SK-N-SH treated with all-trans-retinoic acid at 6 μM for 48 hours (cell line): Measurements from ENCODE around the gene LCLAT1.

ENCODE experiments used
- ATAC-seq: fragments of 200-7000 bp; cut with Tn5 transposase; 3 replicates; pipeline ENCODE4 v1.9.1; 2020; ENCODE audit warnings: mild to moderate bottlenecking, moderate library complexity
- ARNTL ChIP-seq: fragments of 450-650 bp; formaldehyde crosslinking; IDR thresholded peaks from 2 replicates; pipeline ENCODE4 v1.5.0; 2020; ENCODE audit warnings: low read depth, mild to moderate bottlenecking, moderate library complexity, borderline replicate concordance
- BACH2 ChIP-seq: fragments of 250-450 bp; sonication (Bioruptor Pico); IDR thresholded peaks from 2 replicates; pipeline ENCODE4 v1.9.0; 2021; ENCODE audit warnings: mild to moderate bottlenecking, borderline replicate concordance
- CSDC2 ChIP-seq: fragments of 250-450 bp; sonication (Bioruptor Pico); IDR thresholded peaks from 2 replicates; pipeline ENCODE4 v1.5.0; 2020; ENCODE audit warnings: mild to moderate bottlenecking, moderate library complexity
- ESRRG ChIP-seq: fragments of 250-450 bp; sonication (Bioruptor Pico); IDR thresholded peaks from 2 replicates; pipeline ENCODE4 v1.6.1; 2021; ENCODE audit warnings: mild to moderate bottlenecking
- GLIS3 ChIP-seq: fragments of 250-450 bp; sonication (Bioruptor Pico); IDR thresholded peaks from 2 replicates; pipeline ENCODE4 v1.5.0; 2020; ENCODE audit warnings: mild to moderate bottlenecking, moderate library complexity
- ISL1 ChIP-seq: fragments of 250-450 bp; sonication (Bioruptor Pico); IDR thresholded peaks from 2 replicates; pipeline ENCODE4 v2.1.2; 2022; ENCODE audit warnings: mild to moderate bottlenecking, moderate library complexity
- OSR1 ChIP-seq: fragments of 250-450 bp; sonication (Bioruptor Pico); IDR thresholded peaks from 2 replicates; pipeline ENCODE4 v1.8.0; 2022; ENCODE audit warnings: moderate library complexity, mild to moderate bottlenecking, inconsistent platforms
- PPARA ChIP-seq: fragments of 250-450 bp; sonication (Bioruptor Pico); IDR thresholded peaks from 2 replicates; pipeline ENCODE4 v1.5.0; 2020; ENCODE audit warnings: mild to moderate bottlenecking, borderline replicate concordance
- RARB ChIP-seq: fragments of 250-450 bp; sonication (Bioruptor Pico); IDR thresholded peaks from 2 replicates; pipeline ENCODE4 v1.8.0; 2021; ENCODE audit warnings: mild to moderate bottlenecking, moderate library complexity
- SNAI2 ChIP-seq: fragments of 250-450 bp; sonication (Bioruptor Pico); IDR thresholded peaks from 2 replicates; pipeline ENCODE4 v1.5.0; 2020; ENCODE audit warnings: mild to moderate bottlenecking, moderate library complexity
- TCF4 ChIP-seq: fragments of 250-450 bp; sonication (Bioruptor Pico); IDR thresholded peaks from 2 replicates; pipeline ENCODE4 v1.8.0; 2021; ENCODE audit warnings: mild to moderate bottlenecking, moderate library complexity, borderline replicate concordance
- TOX ChIP-seq: fragments of 250-450 bp; sonication (Bioruptor Pico); IDR thresholded peaks from 2 replicates; pipeline ENCODE4 v1.8.0; 2021; ENCODE audit warnings: mild to moderate bottlenecking, moderate library complexity, borderline replicate concordance
- ZFP3 ChIP-seq: fragments of 250-450 bp; sonication (Bioruptor Pico); IDR thresholded peaks from 2 replicates; pipeline ENCODE4 v1.5.0; 2020; ENCODE audit warnings: mild to moderate bottlenecking, moderate library complexity
- ZFP30 ChIP-seq: fragments of 450-650 bp; formaldehyde crosslinking; IDR thresholded peaks from 2 replicates; pipeline ENCODE4 v1.5.0; 2022; ENCODE audit warnings: mild to moderate bottlenecking, moderate library complexity
- ZNF565 ChIP-seq: fragments of 450-650 bp; formaldehyde crosslinking; conservative IDR thresholded peaks from 2 replicates; pipeline ENCODE4 v1.5.0; 2020; ENCODE audit warnings: low read depth, mild to moderate bottlenecking, moderate library complexity
- ZNF70 ChIP-seq: fragments of 450-650 bp; formaldehyde crosslinking; IDR thresholded peaks from 2 replicates; pipeline ENCODE4 v1.5.0; 2020; ENCODE audit warnings: mild to moderate bottlenecking, moderate library complexity
- ZNF8 ChIP-seq: fragments of 450-650 bp; formaldehyde crosslinking; IDR thresholded peaks from 2 replicates; pipeline ENCODE4 v1.5.0; 2020; ENCODE audit warnings: mild to moderate bottlenecking, moderate library complexity
- TF ChIP-seq, protein P1 (sequence below): fragments of 250-450 bp; sonication (Bioruptor Pico); IDR thresholded peaks from 2 replicates; pipeline ENCODE4 v1.8.0; 2020; ENCODE audit warnings: mild to moderate bottlenecking, moderate library complexity, borderline replicate concordance
- TF ChIP-seq, protein P2 (sequence below): fragments of 250-450 bp; sonication (Bioruptor Pico); IDR thresholded peaks from 2 replicates; pipeline ENCODE4 v1.5.1; 2021; ENCODE audit warnings: mild to moderate bottlenecking, moderate library complexity
- TF ChIP-seq, protein P3 (sequence below): fragments of 250-450 bp; sonication (Bioruptor Pico); IDR thresholded peaks from 2 replicates; pipeline ENCODE4 v1.5.0; 2020; ENCODE audit warnings: mild to moderate bottlenecking, moderate library complexity
- TF ChIP-seq, protein P4 (sequence below): fragments of 250-450 bp; sonication (Bioruptor Pico); IDR thresholded peaks from 2 replicates; pipeline ENCODE4 v1.8.0; 2021; ENCODE audit warnings: low read depth, mild to moderate bottlenecking, moderate library complexity, borderline replicate concordance

The LCLAT1 gene

DNA sequence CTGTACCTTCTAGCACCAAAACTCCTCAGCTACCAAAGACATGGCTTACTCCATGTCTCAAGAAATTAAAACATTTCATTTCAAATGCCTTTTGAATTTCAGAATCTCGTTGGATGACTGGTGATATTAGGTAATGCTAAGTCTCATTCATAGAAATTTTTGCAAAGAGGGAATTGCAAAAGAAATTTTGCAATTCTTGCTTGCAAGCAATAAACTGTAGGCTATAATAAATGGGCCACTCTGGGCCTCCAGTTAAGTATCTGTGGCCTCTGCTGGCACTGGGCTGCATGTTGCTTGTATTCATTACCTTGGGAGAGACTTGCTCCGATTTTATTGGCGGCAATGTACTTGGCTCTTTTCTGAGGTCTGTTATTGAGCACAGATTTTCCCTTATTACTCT, 2.8 kb upstream of the LCLAT1 start:
- TF ChIP-seq SNAI2 (no peak), BACH2 (no peak)
- ATAC-seq = no peak

DNA sequence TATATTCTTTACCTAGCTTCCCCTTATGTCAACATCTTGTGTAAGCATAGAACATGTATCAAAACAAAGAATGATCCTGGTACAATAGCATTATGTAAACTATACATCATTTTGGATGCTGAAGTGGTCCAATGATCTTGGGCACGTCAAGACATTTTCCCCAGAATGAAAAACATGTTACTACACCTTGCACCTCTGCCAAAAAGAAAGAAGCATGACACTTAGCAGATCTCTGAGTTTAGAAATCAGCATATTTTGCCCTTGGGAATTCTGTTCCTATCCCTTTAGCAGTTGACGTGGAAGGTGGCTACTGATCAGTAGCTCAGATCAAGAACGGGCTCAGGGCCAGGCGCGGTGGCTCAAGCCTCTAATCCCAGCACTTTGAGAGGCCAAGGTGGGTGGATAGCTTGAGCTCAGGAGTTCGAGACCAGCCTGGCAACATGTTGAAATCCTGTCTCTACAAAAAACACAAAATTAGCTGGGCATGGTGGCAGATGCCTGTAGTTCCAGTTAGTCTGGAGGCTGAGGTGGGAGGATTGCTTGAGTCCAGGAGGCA, 1.7 kb upstream of the LCLAT1 start:
- TF ChIP-seq GLIS3 (CRISPR knock-in tag) (no peak), TCF4 (CRISPR knock-in tag) (no peak), ZFP3 (CRISPR knock-in tag) (no peak), ZFP30 (no peak), ISL1 (no peak)
- TF ChIP-seq, protein P1, sequence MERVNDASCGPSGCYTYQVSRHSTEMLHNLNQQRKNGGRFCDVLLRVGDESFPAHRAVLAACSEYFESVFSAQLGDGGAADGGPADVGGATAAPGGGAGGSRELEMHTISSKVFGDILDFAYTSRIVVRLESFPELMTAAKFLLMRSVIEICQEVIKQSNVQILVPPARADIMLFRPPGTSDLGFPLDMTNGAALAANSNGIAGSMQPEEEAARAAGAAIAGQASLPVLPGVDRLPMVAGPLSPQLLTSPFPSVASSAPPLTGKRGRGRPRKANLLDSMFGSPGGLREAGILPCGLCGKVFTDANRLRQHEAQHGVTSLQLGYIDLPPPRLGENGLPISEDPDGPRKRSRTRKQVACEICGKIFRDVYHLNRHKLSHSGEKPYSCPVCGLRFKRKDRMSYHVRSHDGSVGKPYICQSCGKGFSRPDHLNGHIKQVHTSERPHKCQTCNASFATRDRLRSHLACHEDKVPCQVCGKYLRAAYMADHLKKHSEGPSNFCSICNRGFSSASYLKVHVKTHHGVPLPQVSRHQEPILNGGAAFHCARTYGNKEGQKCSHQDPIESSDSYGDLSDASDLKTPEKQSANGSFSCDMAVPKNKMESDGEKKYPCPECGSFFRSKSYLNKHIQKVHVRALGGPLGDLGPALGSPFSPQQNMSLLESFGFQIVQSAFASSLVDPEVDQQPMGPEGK (CRISPR knock-in tag) = no peak
- TF ChIP-seq, protein P2, sequence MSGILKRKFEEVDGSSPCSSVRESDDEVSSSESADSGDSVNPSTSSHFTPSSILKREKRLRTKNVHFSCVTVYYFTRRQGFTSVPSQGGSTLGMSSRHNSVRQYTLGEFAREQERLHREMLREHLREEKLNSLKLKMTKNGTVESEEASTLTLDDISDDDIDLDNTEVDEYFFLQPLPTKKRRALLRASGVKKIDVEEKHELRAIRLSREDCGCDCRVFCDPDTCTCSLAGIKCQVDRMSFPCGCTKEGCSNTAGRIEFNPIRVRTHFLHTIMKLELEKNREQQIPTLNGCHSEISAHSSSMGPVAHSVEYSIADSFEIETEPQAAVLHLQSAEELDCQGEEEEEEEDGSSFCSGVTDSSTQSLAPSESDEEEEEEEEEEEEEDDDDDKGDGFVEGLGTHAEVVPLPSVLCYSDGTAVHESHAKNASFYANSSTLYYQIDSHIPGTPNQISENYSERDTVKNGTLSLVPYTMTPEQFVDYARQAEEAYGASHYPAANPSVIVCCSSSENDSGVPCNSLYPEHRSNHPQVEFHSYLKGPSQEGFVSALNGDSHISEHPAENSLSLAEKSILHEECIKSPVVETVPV = no peak
- TF ChIP-seq, protein P3, sequence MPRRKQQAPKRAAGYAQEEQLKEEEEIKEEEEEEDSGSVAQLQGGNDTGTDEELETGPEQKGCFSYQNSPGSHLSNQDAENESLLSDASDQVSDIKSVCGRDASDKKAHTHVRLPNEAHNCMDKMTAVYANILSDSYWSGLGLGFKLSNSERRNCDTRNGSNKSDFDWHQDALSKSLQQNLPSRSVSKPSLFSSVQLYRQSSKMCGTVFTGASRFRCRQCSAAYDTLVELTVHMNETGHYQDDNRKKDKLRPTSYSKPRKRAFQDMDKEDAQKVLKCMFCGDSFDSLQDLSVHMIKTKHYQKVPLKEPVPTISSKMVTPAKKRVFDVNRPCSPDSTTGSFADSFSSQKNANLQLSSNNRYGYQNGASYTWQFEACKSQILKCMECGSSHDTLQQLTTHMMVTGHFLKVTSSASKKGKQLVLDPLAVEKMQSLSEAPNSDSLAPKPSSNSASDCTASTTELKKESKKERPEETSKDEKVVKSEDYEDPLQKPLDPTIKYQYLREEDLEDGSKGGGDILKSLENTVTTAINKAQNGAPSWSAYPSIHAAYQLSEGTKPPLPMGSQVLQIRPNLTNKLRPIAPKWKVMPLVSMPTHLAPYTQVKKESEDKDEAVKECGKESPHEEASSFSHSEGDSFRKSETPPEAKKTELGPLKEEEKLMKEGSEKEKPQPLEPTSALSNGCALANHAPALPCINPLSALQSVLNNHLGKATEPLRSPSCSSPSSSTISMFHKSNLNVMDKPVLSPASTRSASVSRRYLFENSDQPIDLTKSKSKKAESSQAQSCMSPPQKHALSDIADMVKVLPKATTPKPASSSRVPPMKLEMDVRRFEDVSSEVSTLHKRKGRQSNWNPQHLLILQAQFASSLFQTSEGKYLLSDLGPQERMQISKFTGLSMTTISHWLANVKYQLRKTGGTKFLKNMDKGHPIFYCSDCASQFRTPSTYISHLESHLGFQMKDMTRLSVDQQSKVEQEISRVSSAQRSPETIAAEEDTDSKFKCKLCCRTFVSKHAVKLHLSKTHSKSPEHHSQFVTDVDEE = no peak
- TF ChIP-seq, protein P4, sequence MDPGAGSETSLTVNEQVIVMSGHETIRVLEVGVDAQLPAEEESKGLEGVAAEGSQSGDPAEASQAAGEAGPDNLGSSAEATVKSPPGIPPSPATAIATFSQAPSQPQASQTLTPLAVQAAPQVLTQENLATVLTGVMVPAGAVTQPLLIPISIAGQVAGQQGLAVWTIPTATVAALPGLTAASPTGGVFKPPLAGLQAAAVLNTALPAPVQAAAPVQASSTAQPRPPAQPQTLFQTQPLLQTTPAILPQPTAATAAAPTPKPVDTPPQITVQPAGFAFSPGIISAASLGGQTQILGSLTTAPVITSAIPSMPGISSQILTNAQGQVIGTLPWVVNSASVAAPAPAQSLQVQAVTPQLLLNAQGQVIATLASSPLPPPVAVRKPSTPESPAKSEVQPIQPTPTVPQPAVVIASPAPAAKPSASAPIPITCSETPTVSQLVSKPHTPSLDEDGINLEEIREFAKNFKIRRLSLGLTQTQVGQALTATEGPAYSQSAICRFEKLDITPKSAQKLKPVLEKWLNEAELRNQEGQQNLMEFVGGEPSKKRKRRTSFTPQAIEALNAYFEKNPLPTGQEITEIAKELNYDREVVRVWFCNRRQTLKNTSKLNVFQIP = no peak
- ATAC-seq = no peak

DNA sequence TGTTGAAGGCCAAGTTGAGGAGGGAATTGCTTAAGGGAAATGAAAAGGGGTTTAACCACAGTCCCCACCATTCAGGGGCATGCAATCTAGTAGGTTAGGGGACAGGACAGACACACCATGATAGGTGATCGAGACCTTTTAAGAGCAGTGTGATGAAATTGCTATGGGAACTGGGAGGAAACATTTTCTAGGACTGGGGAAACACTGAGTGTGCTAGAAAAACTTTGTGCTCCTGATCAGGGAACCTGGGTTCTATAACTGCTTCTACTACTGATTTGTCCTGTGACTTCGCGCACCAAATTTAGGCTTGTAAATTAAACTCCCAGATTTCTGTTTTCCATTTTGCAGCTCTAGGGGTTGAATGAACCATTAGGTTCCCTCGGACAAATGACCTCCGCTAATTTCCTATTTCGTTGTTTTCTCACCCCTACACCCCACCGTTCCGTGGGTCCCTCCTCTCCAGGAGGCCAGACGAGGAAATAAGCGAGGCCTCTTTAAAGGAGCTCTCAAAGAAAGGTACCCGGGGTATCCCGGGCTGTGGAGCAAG, 371 bp upstream of the LCLAT1 start:
- ATAC-seq = peak; percentile 34
- TF ChIP-seq RARB (CRISPR knock-in tag) = no peak
- no peak for TF ChIP-seq ESRRG
- no peak for TF ChIP-seq GLIS3 (CRISPR knock-in tag)

DNA sequence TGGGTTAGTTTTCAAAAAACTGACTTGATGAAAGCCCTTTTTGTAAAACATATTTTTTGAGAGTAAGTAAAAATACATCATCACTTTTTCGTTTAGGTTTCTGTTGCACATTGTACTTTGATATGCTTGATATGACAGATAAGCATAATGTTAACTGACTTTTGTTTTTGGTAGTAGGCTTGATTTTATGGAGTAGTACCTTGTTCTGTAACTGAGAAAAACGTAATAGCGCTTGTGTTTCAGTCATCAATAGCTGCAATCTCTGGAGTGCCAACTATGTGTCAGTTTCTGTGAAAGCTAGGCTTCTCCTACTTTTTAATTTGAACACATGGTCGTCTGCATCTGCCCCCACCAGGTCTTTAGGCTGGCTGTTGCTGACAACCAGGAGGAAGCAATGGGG, 1.3 kb downstream of the LCLAT1 start:
- TF ChIP-seq PPARA (no peak), OSR1 (CRISPR knock-in tag) (no peak), TOX (no peak), ARNTL (CRISPR knock-in tag) (no peak), RARB (CRISPR knock-in tag) (no peak), BACH2 (no peak), ZNF565 (CRISPR knock-in tag) (no peak), CSDC2 (CRISPR knock-in tag) (no peak), ZNF70 (CRISPR knock-in tag) (no peak), ESRRG (no peak), ZNF8 (CRISPR knock-in tag) (no peak), ZFP3 (CRISPR knock-in tag) (no peak)
- TF ChIP-seq, protein P2 = no peak
- TF ChIP-seq, protein P4 = no peak
- TF ChIP-seq, protein P3 = no peak
- TF ChIP-seq, all 23 proteins: peak for 0
- ATAC-seq = no peak
